Measurements from ENCODE around the gene ING5. TPM values are rescaled to one million over a fixed set of nuclear protein-coding genes. Genes with fewer than 3 reads are reported as not detected.

ING5 gene
- total RNA-seq, 1 donor from 2014 or later = 41.5 TPM

- Histone ChIP-seq H3K27ac (no peak within 1 kb of the TSS), H3K9me3 (no peaks in the 10 kb centered on the region), H3K4me3 (no peak within 1 kb of the TSS), H3K36me3 (no peaks in the 10 kb centered on the region), H3K4me1 (peaks cover 6% of the 10 kb centered on the region), H3K27me3 (no peaks in the 10 kb centered on the region)
- peak in 1 of 2 donors; percentile 70 for DNase-seq (ENCODE audit: extremely low spot score in 2 of 2)
- TF ChIP-seq POLR2A (IDR thresholded peaks at IDR 0.05) (no peak), CTCF (IDR thresholded peaks at IDR 0.05) (no peak), POLR2AphosphoS5 (IDR thresholded peaks at IDR 0.05; ENCODE audit: insufficient read depth in 1 of 2, low read depth in 1 of 2) (no peak)
- intact Hi-C loops (cut with DNase I) = no loop called here
Measured at GRCh38 chr2:241776336-241777169, 74.7 kb downstream of the ING5 start, which contains the start of gene GAL3ST2. Gene GAL3ST2, plus strand, starts transcription at chr2:241776822. Its CDS starts 134 bp downstream, at chr2:241776956.

GRCh38 chr2:241777170-241777685 lies 75.4 kb downstream of the ING5 start:
- no peak overlapping the region for H3K27ac ChIP-seq
- no peaks in the 10 kb centered on the region for H3K36me3 ChIP-seq
- no peak for TF ChIP-seq POLR2AphosphoS5 (IDR thresholded peaks at IDR 0.05; ENCODE audit: insufficient read depth in 1 of 2, low read depth in 1 of 2)
- TF ChIP-seq CTCF (IDR thresholded peaks at IDR 0.05) = no peak
- TF ChIP-seq POLR2A (IDR thresholded peaks at IDR 0.05) = no peak
- no peaks in the 10 kb centered on the region for H3K9me3 ChIP-seq
- peak in 1 of 2 donors; percentile 40 for DNase-seq (ENCODE audit: extremely low spot score in 2 of 2)
- no peaks in the 10 kb centered on the region for H3K27me3 ChIP-seq
- no peak overlapping the region for H3K4me3 ChIP-seq
- H3K4me1 ChIP-seq = no peaks in the 10 kb centered on the region
- intact Hi-C loops (cut with DNase I) = no loop called here

- no peaks in the 10 kb centered on the region for H3K9me3 ChIP-seq
- no peaks in the 10 kb centered on the region for H3K4me1 ChIP-seq
- TF ChIP-seq CTCF (IDR thresholded peaks at IDR 0.05) (no peak), POLR2A (IDR thresholded peaks at IDR 0.05) (no peak), POLR2AphosphoS5 (IDR thresholded peaks at IDR 0.05; ENCODE audit: insufficient read depth in 1 of 2, low read depth in 1 of 2) (no peak)
- no peak overlapping the region for H3K4me3 ChIP-seq
- H3K27ac ChIP-seq = no peak overlapping the region
- H3K27me3 ChIP-seq = no peaks in the 10 kb centered on the region
- intact Hi-C loops (cut with DNase I) = no loop called here
- DNase-seq (ENCODE audit: extremely low spot score in 2 of 2) = peak in 1 of 2 donors; percentile 81
- no peaks in the 10 kb centered on the region for H3K36me3 ChIP-seq
Measured at GRCh38 chr2:241777686-241778627, 76.1 kb downstream of the ING5 start.

Other genes with a start within 250 kb of the ING5 start
- gene STK25, start 193.5 kb upstream of the ING5 start, total RNA-seq = 197 TPM
- gene BOK, start 143.3 kb upstream of the ING5 start, total RNA-seq = 35.1 TPM
- gene THAP4, start 64.9 kb upstream of the ING5 start, total RNA-seq = 44.4 TPM
- 104 TPM for gene ATG4B, start 64.3 kb upstream of the ING5 start, total RNA-seq
- 14.7 TPM for gene DTYMK, start 15.2 kb upstream of the ING5 start, total RNA-seq
- gene D2HGDH, start 32.6 kb downstream of the ING5 start, total RNA-seq = 21.1 TPM
- gene GAL3ST2, start 74.8 kb downstream of the ING5 start, total RNA-seq = 0.98 TPM
- gene NEU4, start 107.2 kb downstream of the ING5 start, total RNA-seq = not detected
- gene PDCD1, start 156.9 kb downstream of the ING5 start, total RNA-seq = 3.9 TPM
- gene RTP5, start 167.7 kb downstream of the ING5 start, total RNA-seq = not detected

All from vagina (tissue), 2 donors.